ENCODE data around the gene HS3ST5. TPM values are rescaled to one million over a fixed set of nuclear protein-coding genes. Genes with fewer than 3 reads are reported as not detected.

Gene HS3ST5
- total RNA-seq, 1 donor from 2014 or later, result 3.6 TPM

- TF ChIP-seq CTCF (conservative IDR thresholded peaks at IDR 0.05), result no peak
- Mint-ChIP-seq H3K27ac (no peak overlapping the region), H3K4me3 (no peak overlapping the region), H3K4me1 (ENCODE audit: unreplicated experiment) (peaks cover under 1% of the 10 kb centered on the region), H3K36me3 (no peaks in the 10 kb centered on the region), H3K27me3 (peaks cover 3% of the 10 kb centered on the region), H3K9me3 (peaks cover 2% of the 10 kb centered on the region)
- no peak for DNase-seq (ENCODE audit: extremely low spot score, unreplicated experiment)
Measured at GRCh38 chr6:114286211-114286610, 56.6 kb downstream of the HS3ST5 start.

- no peak for TF ChIP-seq CTCF (conservative IDR thresholded peaks at IDR 0.05)
- no peaks in the 10 kb centered on the region for H3K9me3 Mint-ChIP-seq
- peaks cover 4% of the 10 kb centered on the region for H3K36me3 Mint-ChIP-seq
- H3K27ac Mint-ChIP-seq, result no peak overlapping the region
- peaks cover 11% of the 10 kb centered on the region for H3K27me3 Mint-ChIP-seq
- DNase-seq (ENCODE audit: extremely low spot score, unreplicated experiment), result no peak
- H3K4me3 Mint-ChIP-seq, result no peak overlapping the region
- H3K4me1 Mint-ChIP-seq (ENCODE audit: unreplicated experiment), result no peaks in the 10 kb centered on the region
Measured at GRCh38 chr6:114284281-114284680, 58.5 kb downstream of the HS3ST5 start.

- no peaks in the 10 kb centered on the region for H3K9me3 Mint-ChIP-seq
- peaks cover 11% of the 10 kb centered on the region for H3K27me3 Mint-ChIP-seq
- no peak overlapping the region for H3K27ac Mint-ChIP-seq
- no peak for DNase-seq (ENCODE audit: extremely low spot score, unreplicated experiment)
- no peak for TF ChIP-seq CTCF (conservative IDR thresholded peaks at IDR 0.05)
- H3K36me3 Mint-ChIP-seq, result peaks cover 4% of the 10 kb centered on the region
- no peaks in the 10 kb centered on the region for H3K4me1 Mint-ChIP-seq (ENCODE audit: unreplicated experiment)
- no peak overlapping the region for H3K4me3 Mint-ChIP-seq
Measured at GRCh38 chr6:114282292-114282691, 60.5 kb downstream of the HS3ST5 start.

DNA sequence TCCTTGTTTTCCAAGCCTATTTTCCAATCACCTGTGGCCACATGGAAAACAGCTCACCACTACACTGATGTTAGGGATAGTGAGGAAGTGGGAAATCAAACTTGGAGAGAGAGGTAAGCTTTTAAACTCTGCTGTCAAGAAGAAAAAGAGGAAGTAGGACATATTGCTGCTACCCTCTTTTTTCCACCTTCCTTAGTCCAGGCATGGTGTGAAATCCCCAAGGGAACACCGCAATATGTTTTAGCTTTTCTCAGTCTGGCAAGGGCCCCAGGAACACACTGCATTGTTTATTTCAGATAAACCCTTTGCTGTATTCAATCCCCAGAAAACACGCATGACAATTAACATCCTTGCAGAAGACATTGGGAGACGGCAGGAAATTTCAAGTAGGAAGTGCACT is 61.3 kb downstream of the HS3ST5 start:
- Mint-ChIP-seq H3K4me1 (ENCODE audit: unreplicated experiment) (no peaks in the 10 kb centered on the region), H3K9me3 (no peaks in the 10 kb centered on the region), H3K36me3 (peaks cover 4% of the 10 kb centered on the region), H3K27me3 (peaks cover 11% of the 10 kb centered on the region), H3K27ac (no peak overlapping the region), H3K4me3 (no peak overlapping the region)
- no peak for TF ChIP-seq CTCF (conservative IDR thresholded peaks at IDR 0.05)
- no peak for DNase-seq (ENCODE audit: extremely low spot score, unreplicated experiment)

GRCh38 chr6:114280239-114280982 is 62.4 kb downstream of the HS3ST5 start:
- no peak for TF ChIP-seq CTCF (conservative IDR thresholded peaks at IDR 0.05)
- Mint-ChIP-seq H3K9me3 (no peaks in the 10 kb centered on the region), H3K36me3 (peaks cover 4% of the 10 kb centered on the region), H3K4me3 (no peak overlapping the region), H3K27ac (no peak overlapping the region), H3K4me1 (ENCODE audit: unreplicated experiment) (no peaks in the 10 kb centered on the region), H3K27me3 (peaks cover 11% of the 10 kb centered on the region)
- DNase-seq (ENCODE audit: extremely low spot score, unreplicated experiment), result no peak

Data from type B pancreatic cell (in vitro differentiated cells).